Gastroesophageal sphincter (tissue), 3 donors: Measurements from ENCODE around the gene MTMR12.

Experiments
- EP300 ChIP-seq: sonication (generic); formaldehyde crosslinking; IDR thresholded peaks from one replicate; pipeline ENCODE4 v1.6.1; 2017; ENCODE audit warnings: antibody characterized with exemption, mild to moderate bottlenecking
- POLR2A ChIP-seq, 2 donors: fragments of 450-650 bp; IDR thresholded peaks; one replicate each; pipeline ENCODE4 v1.6.1; 2017; ENCODE audit warnings: antibody characterized with exemption in 2 of 2, mild to moderate bottlenecking in 2 of 2, moderate library complexity in 1 of 2
- POLR2AphosphoS5 ChIP-seq: sonication (generic); formaldehyde crosslinking; IDR thresholded peaks from one replicate; pipeline ENCODE4 v1.6.1; 2017; ENCODE audit warnings: antibody characterized with exemption
- TF ChIP-seq, protein P1 (sequence below), 4 experiments: fragments of 200-600 bp in 2 of 4; fragments of 450-650 bp in 2 of 4; sonication (generic) in 1 of 4; IDR thresholded peaks; one replicate each; pipeline ENCODE4 v1.5.1; 2017 to 2019; ENCODE audit warnings: antibody characterized with exemption in 4 of 4, mild to moderate bottlenecking in 2 of 4, moderate library complexity in 2 of 4

DNA sequence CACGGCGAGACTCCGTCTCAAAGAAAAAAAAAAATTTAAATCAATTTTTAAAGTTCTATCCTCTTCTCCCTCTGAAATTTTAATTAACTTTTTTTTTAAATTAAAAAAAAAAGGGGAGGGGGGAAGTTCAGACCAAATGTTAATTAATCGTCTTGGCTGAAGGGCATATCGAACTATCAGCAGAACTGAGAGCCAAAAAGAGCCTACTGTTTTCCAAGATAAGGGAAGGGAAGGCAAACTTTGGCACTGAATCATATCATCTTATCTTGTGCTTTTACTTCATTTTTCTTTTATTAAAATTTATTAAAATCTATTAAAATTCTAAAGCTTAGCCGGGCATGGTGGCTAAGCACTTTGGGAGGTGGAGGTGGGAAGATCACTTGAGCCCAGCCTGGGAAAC lies 45.9 kb upstream of the MTMR12 start:
- TF ChIP-seq POLR2AphosphoS5 (no peak), POLR2A (IDR thresholded peaks at IDR 0.05) (no peak), EP300 (no peak)
- TF ChIP-seq, protein P1, sequence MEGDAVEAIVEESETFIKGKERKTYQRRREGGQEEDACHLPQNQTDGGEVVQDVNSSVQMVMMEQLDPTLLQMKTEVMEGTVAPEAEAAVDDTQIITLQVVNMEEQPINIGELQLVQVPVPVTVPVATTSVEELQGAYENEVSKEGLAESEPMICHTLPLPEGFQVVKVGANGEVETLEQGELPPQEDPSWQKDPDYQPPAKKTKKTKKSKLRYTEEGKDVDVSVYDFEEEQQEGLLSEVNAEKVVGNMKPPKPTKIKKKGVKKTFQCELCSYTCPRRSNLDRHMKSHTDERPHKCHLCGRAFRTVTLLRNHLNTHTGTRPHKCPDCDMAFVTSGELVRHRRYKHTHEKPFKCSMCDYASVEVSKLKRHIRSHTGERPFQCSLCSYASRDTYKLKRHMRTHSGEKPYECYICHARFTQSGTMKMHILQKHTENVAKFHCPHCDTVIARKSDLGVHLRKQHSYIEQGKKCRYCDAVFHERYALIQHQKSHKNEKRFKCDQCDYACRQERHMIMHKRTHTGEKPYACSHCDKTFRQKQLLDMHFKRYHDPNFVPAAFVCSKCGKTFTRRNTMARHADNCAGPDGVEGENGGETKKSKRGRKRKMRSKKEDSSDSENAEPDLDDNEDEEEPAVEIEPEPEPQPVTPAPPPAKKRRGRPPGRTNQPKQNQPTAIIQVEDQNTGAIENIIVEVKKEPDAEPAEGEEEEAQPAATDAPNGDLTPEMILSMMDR (IDR thresholded peaks at IDR 0.05), result no peak
